Type B pancreatic cell (in vitro differentiated cells): ENCODE measurements around the gene STAM. TPM values are rescaled to one million over a fixed set of nuclear protein-coding genes. Genes with fewer than 3 reads are reported as not detected.

ENCODE experiments used
- DNase-seq: peaks from one replicate; pipeline ENCODE4 v3.0.0; 2021; ENCODE audit warnings: mixed read lengths; ENCODE audit not compliant: unreplicated experiment; ENCODE audit errors: extremely low spot score
- H3K27ac Mint-ChIP-seq: 2 replicates; pipeline ENCODE4 v1.8.0; 2021; ENCODE audit warnings: mild to moderate bottlenecking, mixed read lengths
- H3K27me3 Mint-ChIP-seq: 2 replicates; pipeline ENCODE4 v1.8.0; 2021; ENCODE audit warnings: mixed read lengths
- H3K36me3 Mint-ChIP-seq: 2 replicates; pipeline ENCODE4 v1.8.0; 2021; ENCODE audit warnings: mixed read lengths
- H3K4me1 Mint-ChIP-seq: one replicate; pipeline ENCODE4 v1.8.0; 2021; ENCODE audit warnings: mixed read lengths; ENCODE audit not compliant: unreplicated experiment
- H3K4me3 Mint-ChIP-seq: 2 replicates; pipeline ENCODE4 v1.8.0; 2021; ENCODE audit warnings: mild to moderate bottlenecking, mixed read lengths
- H3K9me3 Mint-ChIP-seq: 2 replicates; pipeline ENCODE4 v1.8.0; 2021; ENCODE audit warnings: mixed read lengths
- total RNA-seq: library from RNA; stranded (reverse); gene quantifications from 2 replicates; pipeline ENCODE4 v1.2.1, GENCODE V29; 2021; ENCODE audit warnings: low replicate concordance
- TF ChIP-seq, protein P1 (sequence below): fragments of 200-600 bp; sonication (generic); conservative IDR thresholded peaks from 2 replicates; pipeline ENCODE4 v1.5.0; 2021; ENCODE audit warnings: antibody characterized with exemption, mild to moderate bottlenecking

Gene STAM
- total RNA-seq, 1 donor from 2014 or later = 26.3 TPM

DNA sequence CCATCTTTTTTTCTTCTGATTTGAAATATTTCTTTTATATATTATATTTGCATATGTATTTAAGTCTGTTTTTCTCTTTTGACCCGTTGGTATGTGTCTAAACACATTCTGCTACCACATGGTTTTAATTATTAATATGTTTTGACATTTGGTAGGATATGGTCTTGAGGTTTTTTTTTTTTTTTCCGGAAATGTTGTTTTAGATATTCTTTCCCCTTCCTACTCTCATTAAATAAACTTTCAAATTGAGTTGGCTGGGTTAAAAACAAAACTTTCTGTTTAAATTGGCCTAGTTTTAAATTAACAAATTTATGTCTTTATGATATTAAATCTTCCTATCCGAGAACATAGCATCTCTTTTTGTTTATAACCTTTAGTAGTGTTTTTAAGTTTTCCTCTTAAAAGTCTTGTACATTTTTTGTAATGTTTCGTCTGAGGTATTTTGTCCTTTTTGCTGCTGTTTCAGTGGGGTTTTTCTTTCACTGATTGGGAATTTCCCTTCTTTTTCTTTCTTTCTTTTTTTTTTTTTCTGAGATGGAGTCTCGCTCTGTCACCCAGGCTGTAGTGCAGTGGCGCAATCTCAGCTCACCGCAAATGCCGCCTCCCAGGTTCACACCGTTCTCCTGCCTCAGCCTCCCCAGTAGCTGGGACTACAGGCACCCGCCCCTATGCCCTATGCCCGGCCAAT is 25.4 kb downstream of the STAM start:
- peaks cover 14% of the 10 kb centered on the region for H3K36me3 Mint-ChIP-seq
- TF ChIP-seq, protein P1, sequence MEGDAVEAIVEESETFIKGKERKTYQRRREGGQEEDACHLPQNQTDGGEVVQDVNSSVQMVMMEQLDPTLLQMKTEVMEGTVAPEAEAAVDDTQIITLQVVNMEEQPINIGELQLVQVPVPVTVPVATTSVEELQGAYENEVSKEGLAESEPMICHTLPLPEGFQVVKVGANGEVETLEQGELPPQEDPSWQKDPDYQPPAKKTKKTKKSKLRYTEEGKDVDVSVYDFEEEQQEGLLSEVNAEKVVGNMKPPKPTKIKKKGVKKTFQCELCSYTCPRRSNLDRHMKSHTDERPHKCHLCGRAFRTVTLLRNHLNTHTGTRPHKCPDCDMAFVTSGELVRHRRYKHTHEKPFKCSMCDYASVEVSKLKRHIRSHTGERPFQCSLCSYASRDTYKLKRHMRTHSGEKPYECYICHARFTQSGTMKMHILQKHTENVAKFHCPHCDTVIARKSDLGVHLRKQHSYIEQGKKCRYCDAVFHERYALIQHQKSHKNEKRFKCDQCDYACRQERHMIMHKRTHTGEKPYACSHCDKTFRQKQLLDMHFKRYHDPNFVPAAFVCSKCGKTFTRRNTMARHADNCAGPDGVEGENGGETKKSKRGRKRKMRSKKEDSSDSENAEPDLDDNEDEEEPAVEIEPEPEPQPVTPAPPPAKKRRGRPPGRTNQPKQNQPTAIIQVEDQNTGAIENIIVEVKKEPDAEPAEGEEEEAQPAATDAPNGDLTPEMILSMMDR = no peak
- no peaks in the 10 kb centered on the region for H3K27me3 Mint-ChIP-seq
- H3K9me3 Mint-ChIP-seq = no peaks in the 10 kb centered on the region
- DNase-seq = no peak
- H3K27ac Mint-ChIP-seq = no peak overlapping the region
- peaks cover 39% of the 10 kb centered on the region for H3K4me1 Mint-ChIP-seq
- no peak overlapping the region for H3K4me3 Mint-ChIP-seq

DNA sequence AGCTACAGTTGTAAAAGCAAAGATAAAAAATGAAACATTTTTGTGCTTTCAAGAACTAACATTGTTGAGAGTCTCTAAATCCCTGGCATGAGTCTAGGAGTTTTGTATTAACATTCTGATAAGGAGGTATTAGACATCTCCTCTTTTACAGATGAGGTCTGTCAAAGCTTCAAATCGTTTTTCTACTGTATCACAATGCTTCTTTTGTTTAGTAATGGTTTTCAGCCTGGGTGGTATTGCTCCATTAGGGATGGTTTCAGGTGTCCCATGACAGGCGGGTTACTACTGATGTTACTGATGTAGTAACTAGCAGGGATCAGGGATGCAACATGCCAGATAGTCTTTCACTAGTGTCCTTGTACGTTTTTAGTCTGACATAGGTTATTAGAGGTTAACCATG is 27.4 kb downstream of the STAM start:
- Mint-ChIP-seq H3K36me3 (peaks cover 14% of the 10 kb centered on the region), H3K27me3 (no peaks in the 10 kb centered on the region), H3K27ac (no peak overlapping the region), H3K9me3 (no peaks in the 10 kb centered on the region), H3K4me1 (peaks cover 44% of the 10 kb centered on the region), H3K4me3 (no peak overlapping the region)
- TF ChIP-seq, protein P1 = no peak
- no peak for DNase-seq

DNA sequence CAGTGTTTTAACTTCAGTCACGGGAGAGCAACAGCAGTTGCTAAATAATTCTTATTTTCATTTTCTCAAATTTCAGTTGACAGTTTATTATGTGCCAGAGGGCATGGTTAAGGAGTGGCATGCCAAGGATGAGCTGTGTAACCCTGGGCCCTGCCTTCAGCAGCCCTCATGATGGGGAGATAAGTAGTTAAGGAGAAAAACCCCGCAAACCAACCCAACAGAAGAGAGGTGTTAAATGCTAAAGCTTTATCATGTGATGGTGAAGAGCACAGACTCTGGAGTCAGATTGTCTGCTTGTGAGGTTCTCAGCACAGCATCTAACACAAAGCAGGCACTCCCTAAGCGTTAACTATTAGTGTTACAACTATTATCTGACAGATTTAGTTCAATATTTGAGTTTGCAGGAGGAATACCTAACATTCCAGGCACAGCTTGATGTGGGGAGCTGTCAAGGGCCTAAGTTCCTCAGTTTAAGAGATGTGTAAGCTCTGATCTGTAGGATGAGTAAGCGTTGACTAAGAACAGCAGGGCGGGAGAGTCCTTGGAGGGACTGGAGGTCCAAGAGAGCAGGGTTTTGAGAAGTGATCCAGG is 29.6 kb downstream of the STAM start:
- Mint-ChIP-seq H3K36me3 (peaks cover 7% of the 10 kb centered on the region), H3K4me1 (peaks cover 45% of the 10 kb centered on the region), H3K9me3 (no peaks in the 10 kb centered on the region), H3K4me3 (no peak overlapping the region), H3K27me3 (no peaks in the 10 kb centered on the region), H3K27ac (peak overlapping the region; percentile 32)
- DNase-seq = no peak
- TF ChIP-seq, protein P1 = no peak

DNA sequence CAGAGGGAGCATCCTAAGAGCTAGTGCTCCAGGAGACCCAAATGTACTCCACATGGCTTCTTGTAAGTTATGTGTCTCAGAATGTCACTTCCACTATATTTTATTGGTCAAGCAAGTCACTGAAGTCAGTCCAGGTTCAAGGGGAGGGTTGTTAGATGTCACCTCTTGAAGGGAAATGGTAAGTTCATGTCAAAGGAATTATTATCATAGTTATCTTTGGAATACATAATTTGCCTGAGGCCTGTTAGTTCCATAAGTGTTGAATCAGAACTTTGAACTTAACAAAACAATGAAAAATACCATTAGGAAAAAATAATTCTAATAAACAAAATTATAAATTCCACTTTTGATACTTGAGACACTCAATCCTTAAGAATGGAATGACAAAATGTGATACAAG is 30.6 kb downstream of the STAM start:
- peaks cover 42% of the 10 kb centered on the region for H3K4me1 Mint-ChIP-seq
- H3K27me3 Mint-ChIP-seq = no peaks in the 10 kb centered on the region

DNA sequence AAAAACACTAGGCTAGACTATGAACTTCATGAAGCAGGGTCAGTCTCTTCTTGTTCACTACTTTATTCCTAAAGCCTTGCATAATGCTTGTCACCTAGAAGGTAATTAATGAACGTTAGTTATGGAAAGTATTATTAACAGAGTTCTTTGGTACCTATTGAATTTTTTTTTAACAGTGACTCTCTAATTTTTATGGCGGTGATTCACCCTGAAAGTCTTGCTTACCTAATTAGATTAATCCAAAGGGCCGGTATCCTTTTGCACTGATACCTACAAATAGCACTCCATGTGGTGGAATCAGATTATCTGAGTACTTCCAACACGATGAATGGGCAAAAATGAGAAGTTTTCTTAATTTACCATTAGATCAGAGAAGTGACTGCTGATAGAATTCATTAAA is 31.7 kb downstream of the STAM start:
- Mint-ChIP-seq H3K9me3 (no peaks in the 10 kb centered on the region), H3K27me3 (no peaks in the 10 kb centered on the region), H3K4me1 (peaks cover 34% of the 10 kb centered on the region), H3K4me3 (no peak overlapping the region), H3K27ac (no peak overlapping the region), H3K36me3 (peaks cover 14% of the 10 kb centered on the region)
- DNase-seq = no peak
- TF ChIP-seq, protein P1 = no peak

More for the DNA sequence above, 30.6 kb downstream of the STAM start:
- Mint-ChIP-seq H3K9me3 (no peaks in the 10 kb centered on the region), H3K4me3 (no peak overlapping the region), H3K27ac (no peak overlapping the region), H3K36me3 (peaks cover 11% of the 10 kb centered on the region)
- DNase-seq = no peak
- TF ChIP-seq, protein P1 = no peak
